AG08396 (cell line): Measurements from ENCODE around the gene RAET1G.
"Not testable (repeated sequence)": the region's sequence is repeated elsewhere in the genome, so short reads cannot be mapped to it uniquely, and the experiment has no call there.

Experiments used
- DNase-seq: peaks from one replicate; pipeline ENCODE4 v3.0.0; 2012; ENCODE audit warnings: low spot score, mixed read lengths

Gene RAET1G

DNA sequence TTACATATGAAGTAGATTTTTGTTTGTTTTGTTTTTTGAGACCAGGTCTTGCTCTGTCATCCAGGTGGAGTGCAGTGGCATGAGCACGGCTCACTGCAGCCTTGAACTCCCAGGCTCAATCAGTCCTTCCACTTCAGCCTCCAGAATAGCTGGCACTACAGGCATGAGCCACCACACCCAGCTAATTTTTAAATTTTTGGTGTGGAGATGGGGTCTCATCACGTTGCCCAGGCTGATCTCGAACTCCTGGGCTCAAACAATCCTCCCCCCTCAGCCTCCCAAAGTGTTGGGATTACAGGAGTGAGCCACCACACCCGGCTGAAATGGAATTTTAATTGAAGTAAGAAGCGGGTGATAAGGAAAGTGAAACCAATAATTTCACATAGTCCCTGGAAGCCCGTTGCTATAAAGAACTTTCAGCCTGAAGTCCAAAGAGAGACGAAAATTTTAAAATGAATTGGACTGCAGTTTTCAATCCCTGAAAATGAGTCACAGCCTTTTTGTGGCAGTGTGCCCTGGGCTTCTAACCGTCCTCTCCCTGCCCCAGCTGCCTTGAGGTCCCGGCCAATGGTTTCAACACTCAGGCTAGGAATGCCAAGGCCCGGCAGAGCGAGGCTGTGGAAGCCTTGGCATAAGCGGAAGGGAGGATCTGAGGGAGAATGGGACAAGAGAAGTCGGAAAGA, 25.8 kb downstream of the RAET1G start:
- DNase-seq = peak; percentile 91

DNA sequence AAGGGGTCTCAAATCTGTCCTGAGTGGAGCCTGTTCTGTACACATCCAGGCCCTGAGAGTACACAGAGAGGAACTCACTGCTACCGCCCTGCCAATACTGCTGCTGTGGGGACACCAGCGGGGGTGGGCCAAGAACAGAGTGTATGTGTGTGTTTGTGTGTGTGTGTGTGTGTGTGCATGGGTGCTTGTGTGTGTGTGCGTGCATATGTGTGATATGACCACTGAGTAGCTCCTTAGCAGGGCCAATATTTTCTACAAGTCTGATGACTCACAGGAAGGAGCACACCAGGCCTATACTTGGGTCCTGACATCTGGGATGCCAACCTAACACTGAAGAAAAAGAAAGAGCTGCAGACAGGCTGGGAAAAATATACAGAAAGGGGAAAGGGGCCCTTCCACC, 26.4 kb downstream of the RAET1G start:
- no peak for DNase-seq

DNA sequence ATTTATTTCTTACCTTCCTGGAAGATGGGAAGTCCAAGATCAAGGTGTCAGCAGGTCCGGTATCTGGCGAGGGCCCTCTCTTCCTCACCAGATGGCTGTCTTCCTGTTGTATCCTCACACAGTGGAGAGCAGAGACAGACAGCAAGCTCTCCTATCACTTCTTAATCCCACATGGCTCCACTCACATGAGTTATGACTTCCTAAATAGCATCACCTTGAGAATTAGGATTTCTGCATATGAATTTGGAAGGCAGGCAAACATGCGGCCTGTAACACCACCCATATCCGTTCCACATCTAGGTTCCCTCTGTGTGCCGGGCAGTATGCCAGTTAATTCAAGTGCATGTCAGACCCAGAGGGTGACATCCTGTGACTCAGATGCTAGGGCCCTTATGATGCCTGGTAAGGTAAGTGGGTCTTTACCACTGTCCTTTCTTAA, 27.1 kb downstream of the RAET1G start:
- DNase-seq = no peak

DNA sequence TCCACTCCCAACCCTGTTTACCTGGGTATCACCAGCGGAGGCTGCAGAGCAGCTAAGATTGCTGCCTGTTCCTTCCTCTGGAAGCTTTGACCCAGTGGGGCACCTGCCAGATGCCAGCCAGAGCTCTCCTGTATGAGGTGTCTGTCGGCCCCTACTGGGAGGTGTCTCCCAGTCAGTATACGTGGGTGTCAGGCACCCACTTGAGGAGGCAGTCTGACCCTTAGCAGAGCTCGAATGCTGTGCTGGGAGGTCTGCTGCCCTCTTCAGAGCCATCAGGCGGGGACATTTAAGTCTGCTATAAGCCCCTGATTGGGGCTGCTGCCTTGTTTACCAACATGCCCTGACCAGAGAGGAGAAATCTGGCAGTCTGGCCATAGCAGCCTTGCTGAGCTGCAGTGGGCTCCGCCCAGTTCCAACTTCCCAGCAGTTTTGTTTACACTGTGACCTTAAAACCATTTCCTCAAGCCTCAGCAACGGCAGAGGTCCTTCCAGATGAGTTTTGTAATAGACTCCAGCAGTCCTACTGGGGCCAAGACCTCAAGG, 27.8 kb downstream of the RAET1G start:
- DNase-seq = peak; percentile 62

DNA sequence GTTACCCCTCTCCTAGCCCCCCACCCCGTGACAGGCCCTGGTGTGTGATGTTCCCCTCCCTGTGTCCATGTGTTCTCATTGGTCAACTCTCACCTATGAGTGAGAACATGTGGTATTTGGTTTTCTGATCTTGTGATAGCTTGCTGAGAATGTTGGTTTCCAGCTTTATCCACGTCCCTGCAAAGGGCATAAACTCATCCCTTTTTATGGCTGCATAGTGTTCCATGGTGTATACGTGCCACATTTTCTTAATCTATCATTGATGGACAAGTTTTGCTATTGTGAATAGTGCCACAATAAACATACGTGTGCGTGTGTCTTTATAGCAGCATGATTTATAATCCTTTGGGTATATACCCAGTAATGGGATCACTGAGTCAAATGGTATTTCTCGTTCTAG, 31.1 kb downstream of the RAET1G start:
- not testable (repeated sequence) for DNase-seq

DNA sequence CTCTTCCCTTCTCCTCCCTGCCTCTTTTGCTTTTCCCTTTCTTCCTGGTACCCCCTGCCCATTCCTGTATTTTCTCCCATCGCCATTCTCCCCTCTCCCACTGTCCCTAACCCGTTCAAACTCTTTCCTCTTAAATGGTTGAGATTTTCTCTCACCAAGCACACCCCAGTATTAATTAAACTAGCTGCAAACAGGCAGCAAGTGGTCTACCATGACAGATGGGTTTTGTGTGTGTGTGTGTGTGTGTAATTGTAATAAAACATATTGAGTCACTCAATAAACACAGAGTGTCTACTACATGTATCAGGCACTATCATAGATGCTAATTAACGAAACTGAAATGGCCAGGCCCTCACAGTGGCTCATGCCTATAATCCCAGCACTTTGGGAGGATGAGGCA, 31.7 kb downstream of the RAET1G start:
- DNase-seq = peak; percentile 0

DNA sequence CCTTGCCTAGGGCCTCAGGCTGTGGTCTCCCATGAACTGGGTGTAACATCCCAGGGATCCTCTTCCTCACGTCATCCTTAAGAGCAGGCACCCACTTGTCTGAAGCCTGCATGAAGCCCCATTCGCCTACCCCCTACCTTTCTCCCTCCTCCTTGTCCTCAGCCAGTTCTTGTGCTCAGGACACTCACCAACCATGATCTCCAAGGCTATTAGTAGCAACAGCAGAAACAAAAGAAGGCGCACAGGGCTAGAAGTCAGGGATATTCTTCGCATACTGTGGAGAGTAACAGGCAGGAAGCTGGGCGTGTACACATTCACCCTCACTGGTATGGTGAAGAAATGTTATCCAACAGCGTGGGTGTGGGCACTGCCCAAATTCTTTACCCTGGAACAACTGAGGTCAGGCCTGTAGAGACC, 32.3 kb downstream of the RAET1G start:
- DNase-seq = no peak

DNA sequence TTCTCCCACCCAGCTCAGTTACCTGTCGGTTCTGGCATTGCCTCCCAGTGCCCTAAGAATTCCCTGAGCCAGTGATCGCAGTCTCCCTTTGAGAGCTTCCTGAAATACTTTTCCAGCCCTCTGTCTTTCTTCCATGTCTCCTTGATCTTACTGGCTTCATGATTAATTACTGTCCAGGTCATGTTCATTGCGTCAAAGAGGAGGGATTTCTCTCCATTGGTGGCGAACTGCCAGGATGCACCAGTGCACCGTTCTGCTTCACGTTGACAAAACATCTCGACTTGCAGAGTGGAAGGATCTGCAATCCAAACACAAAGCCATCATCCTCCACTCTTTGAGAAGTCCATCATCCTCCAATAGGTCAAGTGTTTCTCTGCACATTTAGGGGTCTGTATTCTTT, 33.6 kb downstream of the RAET1G start:
- DNase-seq = no peak

DNA sequence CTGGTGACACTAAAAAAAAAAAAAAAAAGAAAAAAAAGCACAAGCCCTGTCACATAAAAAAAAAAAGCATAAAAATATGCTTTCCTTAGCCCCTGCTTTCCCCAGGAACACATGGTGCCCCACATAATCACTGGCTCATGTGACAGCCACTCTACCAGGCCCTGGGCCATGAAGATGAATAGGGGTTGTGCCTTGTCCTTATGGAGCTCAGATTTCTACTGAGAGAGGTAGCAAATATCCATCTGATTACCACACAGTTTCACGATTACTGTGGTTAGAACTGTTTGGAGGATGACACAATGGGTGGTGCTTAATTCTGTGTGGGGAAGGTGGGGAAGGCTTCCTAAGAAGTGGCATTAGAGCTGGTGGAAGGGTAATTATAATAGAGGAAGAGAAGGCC, 34.3 kb downstream of the RAET1G start:
- no peak for DNase-seq

DNA sequence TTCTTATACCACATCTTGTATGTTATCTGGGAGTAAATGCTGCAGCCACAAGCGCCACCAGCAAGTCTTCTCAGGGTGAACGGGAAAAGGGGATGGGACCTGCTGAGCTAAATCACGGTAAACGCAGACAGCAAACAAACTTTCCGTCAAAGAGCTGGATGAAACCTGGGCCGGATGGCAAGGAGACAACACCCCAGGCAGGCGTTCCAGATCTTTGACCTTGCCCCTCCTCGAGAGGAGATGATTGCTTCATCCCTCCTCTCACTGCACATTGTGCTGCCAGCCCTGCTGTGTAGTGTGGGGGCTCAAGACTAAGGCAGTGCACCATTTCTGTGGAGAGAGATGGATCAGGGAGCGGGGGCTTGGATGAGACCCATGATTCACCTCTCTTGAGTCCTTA, 34.8 kb downstream of the RAET1G start:
- no peak for DNase-seq

DNA sequence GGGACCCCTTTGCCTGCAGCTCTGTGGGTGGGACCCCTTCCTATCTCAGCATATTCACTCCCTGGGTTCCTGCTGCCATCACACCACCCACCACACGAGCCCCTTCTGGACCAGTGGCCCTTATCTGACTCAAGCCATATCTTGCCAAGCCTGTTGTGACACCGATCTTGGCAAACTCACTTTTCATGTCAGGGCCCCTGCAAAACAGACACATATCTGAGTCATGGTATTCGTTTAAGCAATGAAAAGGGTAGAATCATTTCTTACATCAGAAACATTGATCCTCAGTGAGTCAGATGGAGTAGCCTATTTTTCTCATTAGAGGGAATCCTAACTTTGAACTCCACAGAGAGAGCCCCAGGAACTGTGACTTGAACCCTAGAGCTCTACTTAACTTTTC, 35.6 kb downstream of the RAET1G start:
- peak; percentile 42 for DNase-seq

DNA sequence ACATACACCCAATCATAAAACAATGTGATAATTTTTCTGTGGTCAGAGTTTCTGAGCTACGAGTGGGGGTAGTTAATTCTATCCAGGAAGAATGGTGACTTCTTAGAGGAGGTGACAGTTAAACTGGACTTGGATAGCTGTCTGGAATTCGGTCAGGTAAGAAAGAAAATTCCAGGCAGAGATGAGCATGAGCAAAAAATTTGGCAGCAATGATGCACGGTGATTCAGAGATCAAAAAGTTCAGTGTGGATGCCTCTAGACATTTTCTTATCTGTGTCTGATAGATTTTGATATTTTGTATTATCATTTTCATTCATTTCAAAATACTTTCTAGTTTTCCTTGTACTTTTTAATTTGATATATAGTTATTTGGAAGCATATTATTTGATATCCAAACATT, 37.0 kb downstream of the RAET1G start:
- DNase-seq = no peak

DNA sequence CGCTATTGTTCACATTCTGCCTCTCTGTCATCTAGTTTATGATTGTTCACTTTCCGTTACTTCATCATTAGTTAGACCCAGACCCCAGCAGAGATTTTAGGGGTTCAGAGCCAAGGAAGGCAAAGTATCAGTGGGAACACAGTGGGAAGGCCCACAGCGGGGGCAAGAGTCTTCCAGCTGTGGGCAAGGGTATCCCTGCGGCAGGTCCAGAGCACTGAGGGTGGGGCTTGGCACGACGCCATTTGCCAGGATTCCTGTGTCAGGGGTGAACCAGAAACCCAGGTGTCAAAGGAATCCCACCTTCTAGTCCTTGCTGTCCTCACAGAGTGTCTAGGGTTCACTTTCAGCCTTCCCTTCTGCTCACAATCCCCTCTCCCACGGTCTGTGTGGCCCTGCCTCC, 38.3 kb downstream of the RAET1G start:
- DNase-seq = no peak

DNA sequence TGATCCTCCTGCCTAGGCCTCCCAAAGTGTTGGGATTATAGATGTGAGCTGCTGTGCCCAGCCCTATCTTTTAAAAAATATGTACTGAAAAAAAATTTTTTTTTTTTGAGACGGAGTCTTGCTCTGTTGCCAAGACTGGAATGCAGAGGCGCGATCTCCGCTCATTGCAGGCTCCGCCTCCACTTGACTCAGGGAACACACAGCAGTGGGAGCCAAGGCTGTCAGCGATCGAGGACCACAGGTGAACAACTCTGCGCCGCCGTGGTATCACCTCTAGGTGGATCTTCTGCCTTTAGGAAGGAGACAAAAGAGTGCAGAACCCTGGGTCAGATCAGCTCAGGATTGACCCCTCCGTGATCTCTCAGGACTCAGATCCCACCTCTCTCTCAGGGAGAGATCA, 38.7 kb downstream of the RAET1G start:
- DNase-seq = no peak

DNA sequence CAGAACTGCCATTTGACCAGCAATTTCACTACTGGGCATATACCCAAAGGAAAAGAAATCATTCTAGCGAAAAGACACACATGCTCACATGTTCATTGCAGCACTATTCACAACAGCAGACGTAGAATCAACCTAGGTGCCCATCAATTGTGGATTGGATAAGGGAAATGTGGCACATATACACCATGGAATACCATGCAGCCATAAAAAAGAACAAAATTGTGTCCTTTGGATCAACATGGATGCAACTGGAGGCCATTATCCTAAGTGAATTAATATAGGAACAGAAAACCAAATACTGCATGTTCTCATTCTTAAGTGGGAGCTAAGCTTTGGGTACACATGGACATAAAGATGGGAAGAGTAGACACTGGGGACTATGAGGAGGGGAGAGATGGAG, 41.1 kb downstream of the RAET1G start:
- DNase-seq = no peak

DNA sequence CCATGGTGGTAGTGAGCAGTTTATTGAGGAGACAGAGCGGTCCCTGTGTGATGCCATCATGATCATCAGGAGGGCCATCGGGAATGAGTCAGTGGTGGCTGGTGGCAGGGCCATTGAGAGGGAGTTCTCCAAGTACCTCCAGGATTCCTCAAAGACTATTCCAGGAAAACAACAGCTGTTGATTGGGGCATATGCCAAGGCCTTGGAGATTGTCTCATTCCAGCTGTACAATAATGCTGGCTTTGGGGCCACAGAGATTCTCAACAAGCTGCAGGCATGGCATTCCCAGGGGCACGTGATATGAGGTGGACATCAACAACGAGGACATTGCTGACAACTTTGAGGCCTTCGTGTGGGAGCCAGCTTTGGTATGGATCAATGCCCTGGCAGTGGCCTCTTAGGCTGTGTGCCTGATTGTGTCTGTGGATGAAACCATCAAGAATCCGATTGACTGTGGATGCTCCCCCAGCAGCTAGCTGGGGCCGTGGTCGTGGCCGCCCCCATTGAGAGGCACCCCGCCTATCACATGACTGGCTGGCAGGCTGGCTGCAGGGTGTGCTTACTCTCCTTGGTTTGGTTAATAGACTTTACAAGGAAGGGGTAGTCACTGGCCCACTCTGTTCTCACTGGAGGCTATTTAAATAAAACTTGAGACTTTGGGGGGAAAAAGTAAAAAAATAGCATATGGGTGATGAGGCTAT, 41.7 kb downstream of the RAET1G start:
- no peak for DNase-seq

DNA sequence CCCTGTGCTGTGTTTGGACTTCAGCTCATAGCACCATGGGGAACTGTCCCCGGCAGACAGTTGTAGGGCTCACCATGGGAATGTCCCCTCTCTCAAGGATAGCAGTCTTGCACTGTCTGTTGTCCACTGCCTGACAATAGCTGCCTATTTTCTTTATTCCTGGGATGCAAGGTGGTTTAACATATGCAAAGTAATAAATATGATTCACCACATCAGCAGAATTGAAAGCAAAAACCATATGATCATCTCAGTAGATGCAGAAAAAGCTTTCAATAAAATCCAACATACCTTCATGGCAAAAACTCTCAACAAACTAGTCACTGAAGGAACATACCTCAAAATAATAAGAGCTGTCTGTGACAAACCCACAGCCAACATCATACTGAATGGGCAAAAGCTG, 45.3 kb downstream of the RAET1G start:
- peak; percentile 0 for DNase-seq

DNA sequence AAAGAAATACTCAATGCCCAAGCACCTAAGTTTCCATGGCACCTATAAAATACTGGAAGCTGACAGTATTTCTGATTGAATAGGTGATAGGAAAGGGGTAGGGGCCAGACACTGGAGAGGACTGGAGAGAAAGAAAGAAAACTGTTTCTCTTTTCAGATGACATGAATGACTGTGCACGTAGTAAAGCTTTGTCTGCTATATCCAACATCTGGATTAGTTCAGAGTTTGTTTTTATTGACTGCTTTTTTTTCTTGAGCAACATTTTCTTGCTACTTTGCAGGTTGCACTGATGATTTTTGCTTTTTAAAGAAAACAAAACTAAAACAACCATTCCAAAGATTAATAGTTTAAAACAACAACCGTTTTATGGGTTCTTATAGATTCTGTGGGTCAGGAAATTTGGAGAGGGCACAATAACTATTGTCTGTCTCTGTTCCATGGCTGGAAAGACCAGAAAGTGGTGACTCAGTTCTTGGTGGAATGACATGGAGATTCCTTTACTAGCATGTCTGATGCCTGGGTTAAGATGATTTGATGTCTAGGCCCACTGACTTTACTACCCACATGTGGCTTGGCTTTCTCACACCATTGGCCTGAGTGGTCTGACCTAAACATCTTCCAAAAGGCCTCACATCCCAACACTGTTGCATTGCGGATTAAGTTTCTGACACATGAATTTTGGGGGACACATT, 46.5 kb downstream of the RAET1G start:
- DNase-seq = no peak

DNA sequence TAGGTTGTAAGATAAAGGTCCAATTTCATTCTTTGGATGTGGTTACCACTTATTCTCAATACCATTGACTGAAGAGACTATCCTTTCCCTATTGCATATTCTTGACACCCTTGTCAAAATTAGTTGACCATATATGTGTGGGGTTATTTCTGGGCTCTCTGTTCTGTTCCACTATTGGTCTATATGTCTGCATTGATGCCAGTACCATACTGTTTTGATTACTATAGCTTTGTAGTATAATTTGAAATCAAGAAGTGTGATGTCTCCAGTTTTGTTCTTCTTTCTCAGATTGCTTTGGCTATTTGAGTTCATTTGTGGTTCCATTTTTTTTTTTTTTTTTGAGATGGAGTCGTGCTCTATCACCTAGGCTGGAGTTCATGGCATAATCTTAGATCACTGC, 50.7 kb downstream of the RAET1G start:
- no peak for DNase-seq

DNA sequence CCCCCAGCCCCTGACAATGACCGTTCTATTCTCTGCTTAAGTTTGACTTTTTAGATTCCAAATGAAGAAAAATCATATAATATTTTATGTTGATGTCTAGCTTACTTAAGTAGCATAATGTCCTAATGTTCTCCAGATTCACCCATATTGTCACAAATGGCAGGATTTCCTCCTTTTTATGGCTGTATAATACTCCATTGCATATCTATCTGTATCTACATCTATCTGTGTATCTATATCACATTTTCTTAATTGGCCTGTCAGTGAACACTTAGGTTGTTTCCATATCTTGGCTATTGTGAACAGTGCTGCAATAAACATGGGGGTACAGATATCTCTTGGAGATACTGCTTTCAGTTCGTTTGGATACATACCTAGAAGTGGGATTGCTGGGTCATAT, 51.7 kb downstream of the RAET1G start:
- DNase-seq = no peak

DNA sequence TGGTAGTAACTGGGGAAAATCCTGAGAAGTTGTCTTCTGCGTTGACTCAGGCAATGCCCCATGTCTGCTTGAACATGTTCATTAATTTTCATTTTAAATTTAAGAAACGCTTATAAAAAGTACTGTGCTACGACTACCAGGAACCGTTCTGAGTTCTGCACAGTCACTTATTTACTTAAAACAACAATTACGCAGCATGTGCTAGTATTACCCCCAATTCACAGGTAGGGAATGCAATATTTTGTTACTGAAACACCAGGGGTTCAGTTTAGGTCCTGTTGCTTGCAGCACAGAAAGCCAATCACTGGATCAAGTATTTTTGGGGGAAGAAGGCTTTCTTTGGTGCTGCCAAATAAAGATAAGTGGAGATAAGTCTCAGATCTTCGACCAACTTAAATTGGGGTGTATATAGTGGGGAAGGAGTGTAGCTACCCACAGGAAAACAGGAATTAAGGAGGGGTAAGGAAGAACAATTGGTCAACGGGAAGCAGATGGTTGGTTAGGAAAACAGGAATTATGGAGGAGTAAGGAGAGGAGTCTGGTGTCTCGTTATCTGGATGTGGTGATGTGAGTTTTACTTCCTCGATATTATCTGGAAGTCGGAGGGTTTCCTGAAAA, 53.5 kb downstream of the RAET1G start:
- DNase-seq = no peak

DNA sequence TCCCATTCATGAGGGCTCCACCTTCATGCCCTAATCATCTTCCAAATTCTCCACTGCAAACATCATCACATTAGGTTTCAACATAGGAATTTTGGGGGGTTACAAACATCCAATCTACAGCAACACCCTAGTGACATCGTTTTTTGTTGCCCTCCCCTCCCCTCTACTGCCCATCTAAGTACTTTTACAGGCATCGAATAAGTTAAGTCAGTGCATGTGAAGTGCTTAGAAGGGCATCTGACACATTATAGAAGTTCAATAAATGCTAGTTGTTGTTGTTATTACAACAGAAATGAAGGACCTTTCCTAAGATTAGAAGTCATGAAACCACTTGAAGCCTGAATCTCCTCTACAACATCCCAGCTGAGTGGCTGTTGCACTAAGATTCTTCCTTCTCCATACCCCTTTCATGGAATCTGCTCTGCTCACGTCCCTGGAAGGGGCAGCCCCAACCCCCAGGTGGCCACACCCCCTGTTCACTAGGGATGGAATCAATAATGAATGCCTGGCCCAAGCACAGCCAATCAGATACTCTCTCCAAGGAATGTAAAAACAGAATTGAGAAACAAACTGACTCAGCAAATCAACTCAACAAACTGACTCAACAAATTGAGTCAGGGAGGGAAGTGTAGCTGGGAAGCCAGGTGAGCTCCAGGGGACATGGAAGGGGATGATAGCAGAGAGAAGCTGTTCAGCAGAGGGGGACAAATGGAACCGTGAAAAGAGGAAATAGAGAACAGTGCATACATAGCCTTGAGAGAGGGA, 54.9 kb downstream of the RAET1G start:
- peak; percentile 43 for DNase-seq
